NCI-H1417 (cell line): ENCODE results near the gene KLRF1.

Source experiments
- DNase-seq, 3 experiments: peaks; one replicate each; lab custom pipeline; 2025; lab: John Stamatoyannopoulos, UW

The KLRF1 gene

DNA sequence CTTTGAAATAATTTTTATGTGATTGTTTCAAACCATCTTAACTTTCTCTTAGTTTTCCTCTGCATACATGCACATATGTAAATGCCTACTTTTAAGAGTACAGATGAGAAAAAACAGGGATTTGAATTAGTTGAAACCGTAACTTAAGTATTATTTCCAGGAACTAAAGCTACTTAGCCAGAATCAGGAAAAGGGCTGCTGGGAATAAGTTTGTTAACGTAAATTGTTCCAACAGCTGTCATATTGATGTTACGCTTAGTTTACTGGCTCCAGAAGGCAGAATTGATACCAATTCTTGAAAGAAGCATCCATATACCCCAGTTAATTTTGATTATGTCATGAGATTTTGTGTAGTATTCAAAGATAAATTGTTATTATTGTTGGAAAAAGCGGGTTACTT lies 17.9 kb upstream of the KLRF1 start:
- no peak for DNase-seq

DNA sequence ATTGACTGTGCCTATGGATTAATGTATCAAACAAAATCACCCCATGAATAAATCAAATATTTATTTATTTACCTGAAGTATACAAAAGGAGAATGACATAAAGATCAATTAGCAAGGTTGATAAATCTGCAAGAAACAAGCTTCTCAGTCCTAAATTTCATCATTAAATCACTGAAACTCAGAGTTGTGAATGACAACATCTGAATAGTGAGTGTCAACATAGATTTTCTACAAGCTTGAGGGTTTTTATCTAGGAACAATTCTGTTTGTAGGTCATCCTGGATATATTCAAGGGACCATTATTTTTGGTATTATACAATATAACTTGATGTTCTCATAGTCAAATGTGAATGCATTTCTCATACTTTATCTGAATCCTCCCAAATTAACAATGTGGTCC lies 17.4 kb upstream of the KLRF1 start:
- DNase-seq: no peak

DNA sequence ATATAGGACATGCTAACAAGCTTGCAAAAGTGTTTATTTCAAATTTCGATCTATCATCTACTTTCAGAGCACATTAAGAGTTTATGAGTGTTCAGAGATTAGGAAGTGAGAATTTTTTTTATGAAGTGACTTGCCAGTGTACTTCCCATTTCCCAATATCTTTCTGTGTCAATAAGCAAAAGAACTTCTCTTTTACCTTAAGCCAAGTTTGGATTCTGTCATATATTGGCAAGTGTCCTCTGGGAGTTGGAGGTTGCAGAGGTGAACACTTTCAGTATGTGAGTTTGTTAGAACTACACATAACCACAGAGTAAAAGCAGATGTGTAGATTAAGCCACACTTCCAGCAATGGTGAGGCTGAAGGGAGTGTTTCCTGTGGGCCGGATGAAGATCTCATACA lies 16.6 kb upstream of the KLRF1 start:
- DNase-seq: no peak

DNA sequence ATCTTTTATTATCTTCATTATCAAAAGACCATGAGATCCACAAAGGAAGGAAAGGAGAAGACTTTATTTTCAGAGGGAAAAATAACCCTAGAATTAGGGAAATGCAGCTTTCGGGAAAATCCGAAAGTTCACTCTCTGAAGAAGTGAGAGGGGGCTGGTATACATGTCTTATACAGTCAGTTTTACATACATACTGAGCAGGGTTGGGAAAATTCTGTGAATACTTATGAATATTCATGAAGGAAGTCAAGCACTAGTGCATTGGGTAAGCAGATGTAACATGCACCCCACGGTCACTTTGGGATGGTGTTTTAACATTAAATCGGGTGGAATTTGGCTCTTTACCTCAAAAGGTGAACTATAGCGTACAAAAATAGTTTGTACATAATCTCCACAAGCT lies 15.7 kb upstream of the KLRF1 start:
- no peak for DNase-seq

DNA sequence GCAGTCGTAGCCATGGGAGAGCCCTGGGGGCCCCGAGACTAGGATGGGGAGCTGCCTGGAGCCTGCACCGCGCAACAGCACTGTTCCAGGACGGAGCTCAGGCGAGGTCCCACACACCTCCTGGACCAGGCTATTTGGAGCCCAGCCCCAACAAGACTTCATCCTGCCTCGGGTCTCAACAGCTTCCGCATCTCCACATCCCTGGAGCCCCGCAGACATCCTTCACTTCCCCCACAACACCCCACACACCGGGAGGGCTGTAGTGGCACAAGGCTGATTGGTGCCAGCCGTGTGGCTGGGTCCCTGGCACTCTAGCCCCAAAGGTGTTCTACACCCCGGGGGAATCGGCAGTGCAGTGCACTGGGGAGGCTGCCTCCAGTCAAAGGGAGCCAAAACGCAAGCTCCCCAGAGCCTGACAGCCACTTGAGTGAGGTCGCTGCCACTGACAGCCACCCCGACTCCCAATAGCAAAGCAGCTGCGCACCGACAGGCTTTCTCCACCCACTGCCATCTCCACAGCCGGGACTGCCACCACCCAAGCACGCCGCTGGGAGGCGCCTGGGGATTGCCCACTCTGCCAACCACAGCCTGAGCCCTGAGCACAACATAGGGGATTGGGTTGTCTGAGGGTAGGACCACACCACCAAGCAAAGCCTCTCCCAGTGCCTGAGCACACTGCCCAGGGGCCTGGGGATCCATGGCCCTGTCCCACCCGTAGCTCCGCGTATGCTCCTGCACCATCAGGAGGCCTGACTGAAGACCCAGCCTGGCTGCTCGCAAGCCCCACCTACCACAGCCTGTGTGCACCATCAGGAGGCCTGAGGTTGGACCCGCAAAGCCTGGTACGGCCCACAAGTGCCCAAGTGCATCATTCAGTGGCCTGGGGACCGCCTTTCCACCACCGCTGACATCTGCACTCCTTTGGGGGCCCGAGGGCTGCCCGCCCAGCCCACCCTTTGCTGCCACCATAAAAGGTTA lies 13.2 kb upstream of the KLRF1 start:
- peak in 1 of 3 experiments; percentile 7 for DNase-seq

DNA sequence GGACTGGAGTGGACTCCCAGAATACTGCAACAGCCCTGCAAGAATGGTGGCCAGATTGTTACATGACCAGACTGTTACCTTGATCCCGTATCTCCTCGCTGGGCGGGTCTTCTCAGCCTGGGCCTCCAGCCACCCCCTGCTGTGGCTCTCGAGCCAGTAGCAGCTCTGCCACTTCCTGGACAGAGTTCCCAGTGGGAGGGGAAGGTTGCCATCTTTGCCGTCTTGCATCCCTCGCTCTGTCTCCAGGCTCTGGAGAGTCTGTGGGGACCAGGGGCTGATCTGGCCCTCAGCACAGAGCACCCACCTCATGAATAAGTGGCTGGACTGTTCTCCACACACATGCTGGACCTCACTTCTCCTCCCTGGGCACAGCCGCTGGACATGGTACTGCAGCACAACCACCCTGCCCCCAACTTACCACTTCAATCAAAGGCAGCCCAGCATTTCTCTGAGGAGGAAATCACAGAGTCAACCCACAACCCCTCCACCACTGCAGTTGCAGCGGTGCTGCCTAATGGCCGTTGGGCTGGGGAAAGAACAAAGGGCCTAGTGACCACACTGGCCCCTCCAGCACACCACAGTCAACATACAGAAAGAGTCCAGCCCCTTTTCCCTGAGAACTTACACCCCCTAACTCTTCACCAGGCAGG lies 6.9 kb upstream of the KLRF1 start:
- no peak for DNase-seq

DNA sequence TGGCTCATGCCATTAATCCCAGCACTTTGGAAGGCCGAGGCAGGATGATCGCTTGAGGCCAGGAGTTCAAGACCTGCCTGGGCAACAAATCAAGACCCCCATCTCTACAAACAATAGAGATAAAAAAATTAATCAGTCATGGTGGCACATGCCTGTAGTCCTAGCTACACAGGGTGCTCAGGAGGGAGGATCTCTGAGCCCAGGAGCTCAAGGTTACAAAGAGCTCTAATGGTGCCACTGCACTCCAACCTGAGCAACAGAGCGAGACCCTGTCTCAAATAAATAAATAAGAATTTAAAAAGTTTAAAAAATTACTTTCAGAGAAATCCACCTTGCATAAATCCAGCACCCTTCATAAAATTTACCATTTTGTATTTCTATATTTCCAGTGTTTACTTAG lies 2.2 kb downstream of the KLRF1 start:
- DNase-seq: no peak

DNA sequence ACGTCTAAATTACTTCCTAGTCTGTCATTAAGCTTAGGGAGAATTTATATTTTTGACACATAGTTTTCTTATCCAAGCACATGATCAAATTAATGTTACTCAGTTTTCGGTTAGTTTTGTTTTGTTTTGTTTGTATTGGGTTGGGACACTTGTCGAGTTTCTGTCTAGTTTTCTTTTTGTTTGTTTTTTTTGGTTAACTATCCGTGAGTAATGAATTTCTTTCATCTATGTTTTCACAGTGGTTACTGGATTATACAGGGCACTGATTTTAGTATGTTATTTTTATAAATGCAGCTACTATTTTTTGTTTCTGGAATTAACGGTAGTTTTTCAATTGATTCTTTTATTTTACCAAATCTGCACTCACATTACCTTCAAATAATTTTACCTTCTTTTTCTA lies 2.7 kb downstream of the KLRF1 start:
- DNase-seq: peak in 1 of 3 experiments; percentile 9

DNA sequence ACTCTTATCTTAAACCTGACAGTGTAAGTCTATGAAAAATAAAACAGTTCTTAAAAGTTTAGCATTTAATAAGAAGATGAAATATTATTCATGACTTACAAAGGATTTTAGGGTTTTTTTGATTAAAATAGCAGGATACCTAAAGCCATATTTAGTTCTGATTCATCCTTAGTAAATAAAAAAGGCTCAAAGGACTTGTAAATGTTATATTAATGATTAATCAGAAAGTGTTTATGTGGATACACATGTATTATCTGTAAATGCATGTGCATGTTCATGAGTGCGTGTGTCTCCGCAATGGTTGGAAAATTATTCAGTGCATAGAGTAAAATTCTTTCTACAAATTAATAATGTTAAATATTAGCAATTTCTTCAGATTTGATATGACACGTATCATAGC lies 4.4 kb downstream of the KLRF1 start:
- no peak for DNase-seq

DNA sequence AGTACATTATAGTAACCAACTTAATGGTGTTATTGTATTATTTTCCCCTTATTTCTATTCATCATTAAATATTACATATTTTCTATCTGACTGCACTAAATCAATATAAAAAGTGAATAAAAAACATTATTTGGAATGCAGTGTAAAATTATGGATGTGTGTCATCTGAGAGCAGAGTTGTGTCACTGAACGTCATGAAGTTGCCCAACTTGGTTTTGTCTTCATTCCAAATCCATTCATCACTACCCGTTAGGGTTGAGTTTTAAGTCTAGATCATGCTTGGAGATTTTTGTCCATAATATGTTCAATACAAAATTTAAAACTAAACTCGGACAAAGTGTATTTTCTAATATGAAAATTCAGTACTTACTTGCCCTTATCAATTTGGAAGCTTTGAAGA lies 16.1 kb downstream of the KLRF1 start:
- DNase-seq: no peak

DNA sequence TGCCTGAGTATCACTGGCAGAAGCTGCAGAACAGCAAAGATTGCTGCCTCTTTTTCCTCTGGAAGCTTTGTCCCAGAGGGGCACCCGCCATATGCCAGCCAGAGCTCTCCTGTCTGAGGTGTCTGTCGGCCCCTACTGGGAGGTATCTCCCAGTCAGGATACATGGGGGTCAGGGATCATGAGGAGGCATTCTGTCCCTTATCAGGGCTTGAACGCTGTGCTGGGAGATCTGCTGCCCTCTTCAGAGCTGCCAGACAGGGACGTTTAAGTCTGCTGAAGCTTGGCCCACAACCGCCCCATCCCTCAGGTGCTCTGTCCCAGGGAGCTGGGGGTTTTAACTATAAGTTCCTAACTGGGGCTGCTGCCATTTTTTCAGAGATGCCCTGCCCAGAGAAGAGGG lies 21.6 kb downstream of the KLRF1 start:
- DNase-seq: no peak

DNA sequence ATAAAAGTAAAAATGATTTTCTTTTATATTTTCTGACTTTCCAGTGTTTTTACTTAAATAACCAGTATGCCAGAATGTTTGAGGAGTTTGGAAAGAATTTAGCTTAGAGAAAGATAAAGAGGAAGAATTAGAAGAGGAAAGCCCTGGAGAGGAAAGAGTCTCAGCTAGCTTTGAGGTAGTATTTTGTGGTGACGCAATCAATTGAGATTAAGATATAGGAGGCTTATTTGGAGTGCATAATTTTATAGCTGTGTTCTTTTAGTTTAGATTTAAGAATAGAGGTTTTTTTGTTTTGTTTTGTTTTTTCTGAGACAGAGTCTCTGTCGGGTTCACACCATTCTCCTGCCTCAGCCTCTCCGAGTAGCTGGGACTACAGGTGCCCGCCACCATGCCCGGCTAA lies 23.8 kb downstream of the KLRF1 start:
- DNase-seq: no peak

DNA sequence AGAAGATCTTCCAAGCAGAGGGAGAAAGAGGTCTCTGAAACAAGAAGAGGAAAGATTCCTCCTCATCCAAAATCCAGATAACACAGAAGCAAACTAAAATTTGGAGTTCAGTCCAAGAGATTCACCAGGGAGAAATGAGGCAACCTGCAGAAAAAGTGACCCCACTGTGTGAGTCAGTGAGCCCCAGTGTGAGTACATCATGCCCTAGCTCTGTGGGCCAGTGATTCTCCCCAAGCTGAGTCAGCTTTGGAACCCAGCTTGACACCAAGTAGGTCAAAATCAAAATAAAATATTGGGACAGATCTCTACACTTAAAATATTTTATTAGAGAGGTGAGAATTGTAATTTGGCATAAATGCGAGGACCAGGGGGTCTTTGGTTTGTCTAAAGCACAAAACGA lies 24.6 kb downstream of the KLRF1 start:
- DNase-seq: no peak

DNA sequence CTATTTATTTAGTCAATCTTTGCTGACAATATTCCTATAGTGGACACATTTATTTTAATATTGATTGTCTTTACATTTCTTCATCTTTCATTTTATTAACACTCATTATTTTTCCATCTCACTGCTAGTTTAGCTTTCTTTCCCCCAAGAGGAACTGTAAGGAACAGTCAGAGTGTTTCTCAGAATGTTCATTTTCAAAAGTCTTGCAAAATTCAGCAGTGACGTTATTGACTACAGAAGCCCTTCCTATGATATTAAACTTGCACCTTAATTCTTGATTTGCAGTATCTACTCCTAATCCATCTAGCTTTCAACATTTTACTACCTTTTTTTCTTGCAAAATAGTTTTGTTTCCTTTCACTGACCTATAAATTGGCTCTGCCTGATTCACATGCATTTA lies 28.9 kb downstream of the KLRF1 start:
- DNase-seq: no peak

DNA sequence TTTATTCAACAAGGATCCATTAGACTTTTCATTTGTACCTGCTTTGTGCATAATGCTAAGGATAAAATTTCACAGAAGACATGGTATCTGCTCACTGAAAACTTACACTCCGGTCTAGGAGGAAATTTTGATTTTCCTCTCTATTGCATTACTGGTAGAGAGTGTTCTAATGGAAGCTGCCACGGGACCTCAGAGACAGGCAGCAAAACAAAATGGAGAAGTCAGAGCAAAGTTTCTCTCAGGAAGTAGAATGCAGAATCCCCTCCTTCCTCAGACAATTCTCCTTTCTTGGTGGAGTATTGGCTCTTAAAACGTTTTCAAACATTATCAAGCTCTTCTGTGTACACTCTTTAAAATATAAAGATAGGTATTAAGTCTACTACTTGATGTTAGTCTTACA lies 29.6 kb downstream of the KLRF1 start:
- no peak for DNase-seq

DNA sequence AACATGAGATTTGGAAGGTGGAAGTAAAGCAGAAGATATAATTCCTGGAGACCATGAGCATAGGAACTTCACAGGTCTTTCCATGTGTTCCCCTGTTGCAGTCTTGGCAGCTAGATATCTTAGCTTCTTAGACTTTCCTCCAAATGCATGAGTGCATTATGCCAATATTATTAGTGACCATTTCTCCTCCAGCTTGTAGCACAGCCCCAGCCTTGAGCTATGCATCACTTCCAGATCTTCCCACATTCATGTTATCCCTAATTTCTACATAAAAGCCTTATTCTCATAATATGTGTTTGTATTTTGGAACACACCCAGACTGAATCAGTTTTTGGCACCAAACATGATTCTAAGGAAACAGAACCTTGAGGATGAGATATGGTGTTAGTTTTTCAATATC lies 30.9 kb downstream of the KLRF1 start:
- no peak for DNase-seq

DNA sequence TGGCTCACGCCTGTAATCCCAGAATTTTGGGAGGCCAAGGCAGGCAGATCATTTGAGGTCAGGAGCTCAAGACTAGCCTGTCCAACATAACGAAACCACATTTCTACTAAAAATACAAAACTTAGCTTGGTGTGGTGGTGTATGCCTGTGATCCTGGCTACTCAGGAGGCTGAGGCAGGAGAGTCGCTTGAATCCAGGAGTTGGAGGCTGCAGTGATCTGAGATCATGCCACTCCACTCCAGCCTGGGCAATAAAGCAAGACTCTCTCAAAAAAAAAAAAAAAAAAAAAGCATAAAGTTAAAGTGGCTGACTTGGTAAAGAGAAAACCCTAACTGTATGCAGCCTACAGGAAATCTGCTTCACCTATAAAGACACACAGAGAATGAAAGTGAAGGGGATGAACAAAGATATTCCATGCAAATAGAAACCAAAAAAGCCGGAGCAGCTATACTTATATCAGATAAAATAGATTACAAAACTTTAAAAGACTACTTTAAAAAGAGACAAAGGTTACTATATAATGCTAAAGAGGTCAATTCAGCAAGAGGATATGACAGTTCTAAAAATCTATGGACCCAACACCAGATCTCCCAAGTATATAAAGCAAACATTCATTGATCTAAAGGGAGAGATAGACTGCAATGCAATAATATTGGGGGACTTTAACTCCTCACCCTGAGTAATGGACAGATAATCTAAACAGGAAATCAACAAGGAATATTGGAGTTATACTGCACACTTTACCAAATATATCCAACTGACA lies 37.8 kb downstream of the KLRF1 start:
- DNase-seq: no peak

DNA sequence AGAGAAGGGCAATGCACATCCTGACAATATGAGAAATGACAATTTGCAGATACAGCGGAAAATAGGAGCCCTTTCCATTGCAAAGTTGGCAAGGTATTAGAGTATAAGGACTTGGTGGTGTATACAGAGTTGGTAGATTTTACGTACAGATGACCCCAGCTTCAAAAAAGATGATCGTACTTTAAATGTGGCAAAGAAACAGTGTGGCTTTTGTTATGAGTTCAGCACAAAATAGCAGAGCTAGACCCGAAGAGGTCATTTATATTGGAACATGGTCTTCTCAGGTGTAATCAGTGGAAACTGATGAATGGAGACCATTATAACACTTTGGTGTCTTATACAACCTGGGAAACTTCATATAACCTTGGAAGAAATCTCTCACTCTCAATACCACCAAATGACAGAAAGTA lies 39.6 kb downstream of the KLRF1 start:
- no peak for DNase-seq

DNA sequence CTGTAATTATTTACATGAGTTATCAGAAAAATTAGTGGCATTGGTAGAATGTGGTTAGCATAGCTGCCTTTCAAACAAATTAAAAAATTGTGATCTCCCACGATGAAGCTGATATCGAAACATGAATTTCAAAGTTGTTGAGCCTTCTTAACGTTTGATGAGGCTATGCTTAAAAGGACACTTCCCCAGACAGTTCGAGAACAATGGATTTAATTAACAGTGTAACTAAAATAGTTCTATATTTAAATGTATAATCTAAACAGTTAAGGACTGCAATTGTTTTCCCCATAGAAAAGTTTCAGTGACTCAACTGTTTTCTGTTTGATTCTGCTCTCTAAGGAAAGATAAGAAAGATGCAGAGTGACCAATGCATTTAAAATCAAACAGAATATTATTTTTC lies 40.2 kb downstream of the KLRF1 start:
- DNase-seq: no peak

DNA sequence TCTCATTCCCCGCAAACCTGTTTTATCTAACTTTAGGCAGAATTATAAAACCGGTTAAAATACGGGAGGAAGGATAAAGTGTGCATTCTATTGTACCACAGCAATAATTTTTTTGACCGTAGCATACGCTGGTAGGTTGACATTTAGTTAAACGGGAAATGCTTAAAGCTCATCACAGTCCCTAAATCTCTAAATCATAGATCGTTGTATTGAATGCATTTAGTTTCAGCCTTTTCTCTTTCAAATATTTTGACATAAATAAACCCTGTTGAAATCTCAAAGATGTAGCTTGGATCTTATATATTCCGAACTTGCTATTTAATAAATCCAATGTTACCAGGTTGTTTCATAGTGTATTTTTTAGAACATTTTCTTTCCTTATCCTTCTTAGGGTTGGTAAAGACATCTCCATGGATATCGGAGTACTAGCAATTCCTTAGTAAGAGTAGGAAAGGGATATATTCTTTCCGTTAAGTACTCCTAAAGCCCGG lies 41.1 kb downstream of the KLRF1 start:
- no peak for DNase-seq

DNA sequence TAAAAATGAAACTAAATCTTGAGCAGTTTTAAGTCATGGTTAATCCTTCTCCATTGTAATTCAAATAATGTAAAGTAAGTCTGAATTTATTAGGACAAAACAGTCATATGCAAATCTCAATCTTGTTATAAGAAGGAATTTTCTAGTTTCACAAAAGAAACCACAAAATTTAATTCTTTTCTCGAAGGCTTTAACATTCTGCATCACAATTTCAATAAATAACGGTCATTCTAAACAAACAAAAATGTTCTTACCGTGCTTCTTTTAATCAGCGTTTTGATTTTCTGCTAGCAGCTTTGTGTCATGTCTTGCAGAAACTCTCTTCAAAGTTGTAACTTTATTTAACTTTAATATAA lies 41.6 kb downstream of the KLRF1 start:
- no peak for DNase-seq

DNA sequence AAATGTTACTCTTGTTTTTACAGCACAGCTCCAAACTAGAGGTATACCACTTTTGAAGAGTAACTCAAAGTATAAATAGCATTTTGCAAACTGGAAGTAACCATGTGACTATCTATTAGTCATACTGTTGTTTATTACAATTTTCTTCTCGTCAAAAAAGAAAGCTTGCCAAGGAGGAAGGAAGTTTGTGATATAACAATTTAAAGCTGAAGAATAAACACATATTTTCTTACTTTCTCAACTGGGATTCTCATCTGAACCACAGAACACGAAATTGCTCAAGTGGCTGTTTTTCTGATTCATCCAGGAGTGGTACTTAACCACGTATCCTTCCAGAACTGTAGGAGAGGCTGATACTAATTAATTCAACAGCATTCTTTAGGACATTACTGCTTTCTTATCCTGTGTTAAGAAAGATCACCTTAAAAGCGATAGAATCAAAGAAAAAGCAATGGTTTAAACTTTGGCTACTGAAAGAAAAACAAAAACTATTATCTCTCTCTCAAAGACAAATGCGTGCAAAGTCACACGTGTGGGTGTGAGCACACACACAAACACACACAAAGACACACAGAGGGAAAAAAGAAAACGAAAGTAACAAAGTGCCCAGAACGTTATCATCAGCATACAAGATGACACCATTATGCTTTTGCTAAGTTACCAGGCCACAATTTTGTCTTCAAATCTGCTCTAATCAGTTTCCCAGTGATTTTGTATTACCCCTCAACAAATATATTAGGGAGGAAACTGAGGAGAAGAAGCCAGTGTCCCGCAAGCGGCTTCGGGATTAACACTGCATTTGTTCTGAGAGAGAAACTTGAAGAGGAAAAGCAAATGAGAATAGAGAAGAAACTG lies 42.3 kb downstream of the KLRF1 start, which contains the start of gene CLEC2B:
TSS of gene CLEC2B (minus strand) at position 48 of the 855 bp plus-strand sequence.
- peak in 1 of 3 experiments; percentile 27 for DNase-seq
